22Rv1 (cell line): Measurements from ENCODE around the gene MAN2B2.

ENCODE experiments used
- CTCF ChIP-seq: fragments of 450-650 bp; IDR thresholded peaks from 2 replicates; pipeline ENCODE4 v1.5.1; 2017; ENCODE audit warnings: mild to moderate bottlenecking
- ZFX ChIP-seq: fragments of 450-650 bp; IDR thresholded peaks from 2 replicates; pipeline ENCODE4 v1.6.1; 2017; ENCODE audit warnings: antibody characterized with exemption, borderline replicate concordance

- no peak for TF ChIP-seq CTCF
- no peak for TF ChIP-seq ZFX
Measured at GRCh38 chr4:6556263-6556662, 18.7 kb upstream of the MAN2B2 start.
